MM.1S (cell line): ENCODE data around the gene SERPINB1.

ENCODE experiments used
- DNase-seq: peaks from one replicate; pipeline ENCODE4 v3.0.0-alpha.2; 2015
- H2AFZ ChIP-seq: fragments of 300-600 bp; sonication (generic); 2 replicates; pipeline ENCODE4 v1.6.0; 2016; ENCODE audit warnings: antibody characterized with exemption, low read length
- H3F3A ChIP-seq: fragments of 300-600 bp; sonication (generic); 2 replicates; pipeline ENCODE4 v1.6.1; 2016; ENCODE audit warnings: mild to moderate bottlenecking, antibody characterized with exemption, low read length, moderate library complexity, mixed read lengths; ENCODE audit not compliant: insufficient read depth
- H3K27ac ChIP-seq: fragments of 300-600 bp; sonication (generic); 2 replicates; pipeline ENCODE4 v1.5.1; 2016; ENCODE audit warnings: mild to moderate bottlenecking, low read length
- H3K27me3 ChIP-seq: fragments of 300-600 bp; sonication (generic); replicated peaks from 2 replicates; pipeline ENCODE4 v1.6.0; 2016; ENCODE audit warnings: low read length; ENCODE audit not compliant: insufficient read depth
- H3K36me3 ChIP-seq: fragments of 300-600 bp; sonication (generic); replicated peaks from 2 replicates; pipeline ENCODE4 v1.6.1; 2016; ENCODE audit warnings: mild to moderate bottlenecking, low read length, mixed read lengths; ENCODE audit not compliant: insufficient read depth
- H3K4me1 ChIP-seq: fragments of 300-600 bp; sonication (generic); 2 replicates; pipeline ENCODE4 v1.6.1; 2016; ENCODE audit warnings: low read length, mixed read lengths
- H3K4me2 ChIP-seq: fragments of 300-600 bp; sonication (generic); 2 replicates; pipeline ENCODE4 v1.6.0; 2016; ENCODE audit warnings: low read depth, low read length
- H3K4me3 ChIP-seq: fragments of 300-600 bp; sonication (generic); 2 replicates; pipeline ENCODE4 v1.5.1; 2016; ENCODE audit warnings: low read length, mixed read lengths
- H3K79me2 ChIP-seq: fragments of 300-600 bp; sonication (generic); 2 replicates; pipeline ENCODE4 v1.6.1; 2016; ENCODE audit warnings: mixed run types, low read length, mixed read lengths
- H3K9ac ChIP-seq: fragments of 300-600 bp; sonication (generic); 2 replicates; pipeline ENCODE4 v1.6.1; 2016; ENCODE audit warnings: low read length, mixed read lengths
- H3K9me2 ChIP-seq: fragments of 300-600 bp; sonication (generic); replicated peaks from 2 replicates; pipeline ENCODE4 v1.6.1; 2016; ENCODE audit warnings: mild to moderate bottlenecking, low read length, mixed read lengths; ENCODE audit not compliant: insufficient read depth
- H3K9me3 ChIP-seq: fragments of 300-600 bp; sonication (generic); replicated peaks from 2 replicates; pipeline ENCODE4 v1.6.1; 2016; ENCODE audit warnings: mild to moderate bottlenecking, low read length, mixed read lengths; ENCODE audit not compliant: insufficient read depth
- H4K20me1 ChIP-seq: fragments of 300-600 bp; sonication (generic); 2 replicates; pipeline ENCODE4 v1.6.1; 2016; ENCODE audit warnings: mild to moderate bottlenecking, low read length, moderate library complexity, mixed read lengths; ENCODE audit not compliant: insufficient read depth
- EZH2 ChIP-seq: fragments of 300-600 bp; sonication (generic); optimal IDR thresholded peaks from 2 replicates; pipeline ENCODE3; 2017; ENCODE audit warnings: low read depth, mild to moderate bottlenecking, antibody characterized with exemption, low read length, mixed read lengths
- EZH2phosphoT487 ChIP-seq: fragments of 300-600 bp; sonication (generic); IDR thresholded peaks from 2 replicates; pipeline ENCODE4 v1.6.1; 2018; ENCODE audit warnings: antibody characterized with exemption, low read length
- TF ChIP-seq, protein P1 (sequence below): fragments of 300-600 bp; sonication (generic); IDR thresholded peaks from 2 replicates; pipeline ENCODE4 v1.5.1; 2016; ENCODE audit warnings: antibody characterized with exemption, low read length, mixed read lengths

The SERPINB1 gene

DNA sequence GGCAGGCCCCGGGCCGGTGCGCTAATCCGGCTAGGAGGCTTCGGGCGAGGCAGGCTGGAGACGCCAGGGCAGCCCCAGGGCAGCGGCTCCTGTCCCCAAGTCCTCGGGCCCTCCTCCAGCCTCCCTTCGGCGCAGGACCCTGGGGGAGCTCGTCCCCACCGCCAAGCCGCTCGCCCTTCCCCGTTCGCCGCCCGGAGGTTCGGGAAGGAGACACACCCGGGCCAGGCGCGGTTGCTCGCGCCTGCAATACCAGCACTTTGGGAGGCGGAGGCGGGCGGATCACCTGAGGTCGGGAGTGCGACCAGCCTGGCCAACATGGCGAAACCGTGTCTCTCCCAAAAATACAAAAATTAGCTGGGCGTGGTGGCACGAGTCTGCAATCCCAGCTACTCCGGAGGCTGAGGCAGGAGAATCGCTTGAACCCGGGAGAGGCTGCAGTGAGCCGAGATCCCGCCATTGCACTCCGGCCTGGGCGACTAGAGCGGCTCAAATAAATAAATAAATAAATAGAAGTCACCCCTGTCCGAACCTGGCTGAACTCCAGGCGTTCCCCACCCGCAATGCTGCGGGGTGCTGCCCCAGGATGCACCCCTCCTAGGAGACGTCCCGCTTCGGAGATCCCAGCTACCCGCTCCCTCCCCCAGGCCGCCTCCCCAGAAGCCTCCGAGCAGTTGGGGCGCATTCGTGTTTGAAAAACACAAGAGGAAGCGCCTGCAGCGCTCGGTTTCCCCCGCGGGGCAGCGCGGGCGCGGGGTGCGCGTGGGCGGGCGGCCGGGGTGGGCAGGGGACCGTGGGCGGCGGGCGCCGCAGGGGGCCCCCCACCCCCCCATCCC, 33.9 kb upstream of the SERPINB1 start:
- Histone ChIP-seq H3K79me2 (no peaks in the 10 kb centered on the region), H3K9me2 (no peaks in the 10 kb centered on the region), H3K27ac (peak overlapping the region; percentile 39; the same call in 1 of the 2 replicates), H3K4me1 (peaks cover 15% of the 10 kb centered on the region), H3K4me3 (peak overlapping the region; percentile 66), H3K9ac (peak overlapping the region; percentile 69), H3K9me3 (no peaks in the 10 kb centered on the region), H4K20me1 (no peaks in the 10 kb centered on the region), H2AFZ (peak overlapping the region; percentile 99), H3K36me3 (no peaks in the 10 kb centered on the region), H3K4me2 (peak overlapping the region; percentile 96), H3K27me3 (no peaks in the 10 kb centered on the region), H3F3A (no peaks in the 10 kb centered on the region; the same call in 1 of the 2 replicates)
- no peak for TF ChIP-seq EZH2phosphoT487
- TF ChIP-seq EZH2: no peak
- TF ChIP-seq, protein P1, sequence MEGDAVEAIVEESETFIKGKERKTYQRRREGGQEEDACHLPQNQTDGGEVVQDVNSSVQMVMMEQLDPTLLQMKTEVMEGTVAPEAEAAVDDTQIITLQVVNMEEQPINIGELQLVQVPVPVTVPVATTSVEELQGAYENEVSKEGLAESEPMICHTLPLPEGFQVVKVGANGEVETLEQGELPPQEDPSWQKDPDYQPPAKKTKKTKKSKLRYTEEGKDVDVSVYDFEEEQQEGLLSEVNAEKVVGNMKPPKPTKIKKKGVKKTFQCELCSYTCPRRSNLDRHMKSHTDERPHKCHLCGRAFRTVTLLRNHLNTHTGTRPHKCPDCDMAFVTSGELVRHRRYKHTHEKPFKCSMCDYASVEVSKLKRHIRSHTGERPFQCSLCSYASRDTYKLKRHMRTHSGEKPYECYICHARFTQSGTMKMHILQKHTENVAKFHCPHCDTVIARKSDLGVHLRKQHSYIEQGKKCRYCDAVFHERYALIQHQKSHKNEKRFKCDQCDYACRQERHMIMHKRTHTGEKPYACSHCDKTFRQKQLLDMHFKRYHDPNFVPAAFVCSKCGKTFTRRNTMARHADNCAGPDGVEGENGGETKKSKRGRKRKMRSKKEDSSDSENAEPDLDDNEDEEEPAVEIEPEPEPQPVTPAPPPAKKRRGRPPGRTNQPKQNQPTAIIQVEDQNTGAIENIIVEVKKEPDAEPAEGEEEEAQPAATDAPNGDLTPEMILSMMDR: no peak
- no peak for DNase-seq

DNA sequence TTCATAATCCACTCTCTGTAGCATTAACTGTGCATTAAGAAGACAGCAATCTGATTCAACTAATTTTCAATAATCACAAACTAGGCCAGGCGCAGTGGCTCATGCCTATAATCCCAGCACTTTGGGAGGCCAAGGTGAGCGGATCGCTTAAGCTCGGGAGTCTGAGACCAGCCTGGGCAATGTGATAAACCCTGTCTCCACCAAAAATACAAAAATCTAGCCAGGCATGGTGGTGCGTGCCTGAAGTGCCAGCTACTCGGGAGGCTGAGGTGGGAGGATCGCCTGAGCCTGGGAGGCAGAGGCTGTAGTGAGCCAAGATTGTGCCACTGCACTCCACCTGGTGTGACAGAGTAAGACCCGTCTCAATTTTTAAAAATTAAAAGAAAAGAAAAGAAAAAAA, 32.0 kb upstream of the SERPINB1 start:
- Histone ChIP-seq H3K9me2 (no peaks in the 10 kb centered on the region), H3K4me3 (no peak overlapping the region), H3K9me3 (no peaks in the 10 kb centered on the region), H3K4me2 (no peak overlapping the region), H3K79me2 (no peaks in the 10 kb centered on the region), H3K36me3 (no peaks in the 10 kb centered on the region), H3K4me1 (peaks cover 15% of the 10 kb centered on the region), H2AFZ (no peak overlapping the region), H3K27me3 (no peaks in the 10 kb centered on the region), H3F3A (no peaks in the 10 kb centered on the region), H4K20me1 (no peaks in the 10 kb centered on the region), H3K27ac (no peak overlapping the region), H3K9ac (no peak overlapping the region)
- no peak for DNase-seq
- TF ChIP-seq EZH2phosphoT487: no peak
- no peak for TF ChIP-seq EZH2
- TF ChIP-seq, protein P1: no peak

DNA sequence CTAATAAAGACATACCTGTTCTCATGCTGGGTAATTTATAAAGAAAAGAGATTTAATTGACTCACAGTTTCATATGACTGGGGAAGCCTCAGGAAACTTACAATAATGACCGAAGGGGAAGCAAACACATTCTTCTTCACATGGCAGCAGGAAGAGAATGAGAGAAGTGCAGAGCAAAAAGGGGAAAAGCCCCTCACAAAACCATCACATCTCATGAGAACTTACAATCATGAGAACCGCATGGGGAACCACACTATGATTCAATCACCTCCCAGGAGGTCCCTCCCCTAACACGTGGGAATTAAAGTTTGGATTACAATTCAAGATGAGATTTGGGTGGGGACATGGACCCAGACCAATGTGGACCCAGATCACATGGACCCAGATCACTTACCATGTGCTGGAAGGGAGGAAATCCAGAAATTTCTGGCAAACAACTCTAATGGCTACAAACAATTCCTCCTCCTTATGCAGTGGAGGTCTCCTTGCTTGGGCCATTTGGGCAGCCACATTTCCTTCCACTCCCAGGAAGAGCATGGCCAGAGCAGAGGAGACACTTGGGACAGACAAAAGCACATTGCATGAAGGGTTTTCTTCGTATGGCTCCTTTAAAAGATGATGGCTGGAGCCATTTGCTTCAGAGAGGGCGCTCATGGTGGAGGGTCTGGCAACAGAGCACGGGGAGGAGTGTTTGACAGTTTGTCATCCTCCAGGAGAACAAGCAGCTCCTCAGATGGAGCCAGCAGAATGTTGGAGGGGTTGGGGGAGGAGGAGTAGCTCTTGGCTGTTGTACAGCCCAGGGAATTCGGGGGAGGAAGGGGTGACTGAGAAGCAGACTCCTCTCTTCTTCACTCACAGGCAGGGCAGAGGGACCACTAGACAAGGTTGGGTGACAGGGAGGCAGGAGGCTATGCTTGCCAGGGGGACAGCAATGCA, 31.0 kb upstream of the SERPINB1 start:
- Histone ChIP-seq H3K9me3 (no peaks in the 10 kb centered on the region), H3F3A (no peaks in the 10 kb centered on the region), H2AFZ (no peak overlapping the region), H3K79me2 (no peaks in the 10 kb centered on the region), H3K36me3 (no peaks in the 10 kb centered on the region), H3K9me2 (no peaks in the 10 kb centered on the region), H3K27me3 (no peaks in the 10 kb centered on the region), H3K4me2 (no peak overlapping the region), H3K27ac (no peak overlapping the region), H3K4me3 (no peak overlapping the region), H3K4me1 (peaks cover 15% of the 10 kb centered on the region), H3K9ac (no peak overlapping the region), H4K20me1 (no peaks in the 10 kb centered on the region)
- no peak for DNase-seq
- TF ChIP-seq EZH2 (no peak), EZH2phosphoT487 (no peak)
- TF ChIP-seq, protein P1: no peak
